Activated CD4-positive, alpha-beta T cell treated with anti-CD3 and anti-CD28 coated beads, Interleukin-2, amount 10 ng/mL, durations not matched to agents 7 days and 5 days (primary cell): Measurements from ENCODE around the gene SMYD2. TPM values are rescaled to one million over a fixed set of nuclear protein-coding genes. Genes with fewer than 3 reads are reported as not detected.

Source experiments
- CTCF ChIA-PET: fragments of 350-600 bp; sonication (Branson Sonifier 250); formaldehyde crosslinking; loops from one replicate; lab custom pipeline; 2021; ENCODE audit warnings: antibody characterized with exemption; lab: Charles Lee
- POLR2A ChIA-PET: fragments of 350-600 bp; sonication (Branson Sonifier 250); formaldehyde crosslinking; loops from one replicate; lab custom pipeline; 2021; ENCODE audit warnings: antibody characterized with exemption; lab: Charles Lee
- DNase-seq: peaks from one replicate; pipeline ENCODE4 v3.0.0-alpha.2; 2020
- H3K27ac Mint-ChIP-seq: one replicate; pipeline ENCODE4 v1.8.0; 2021; ENCODE audit warnings: mild to moderate bottlenecking, moderate library complexity, mixed read lengths
- H3K27me3 Mint-ChIP-seq: one replicate; pipeline ENCODE4 v1.8.0; 2021; ENCODE audit warnings: mixed read lengths
- H3K36me3 Mint-ChIP-seq: one replicate; pipeline ENCODE4 v1.8.0; 2021; ENCODE audit warnings: low read depth, mixed read lengths
- H3K4me1 Mint-ChIP-seq: one replicate; pipeline ENCODE4 v1.8.0; 2021; ENCODE audit warnings: mixed read lengths
- H3K4me3 Mint-ChIP-seq: one replicate; pipeline ENCODE4 v1.8.0; 2021; ENCODE audit warnings: mild to moderate bottlenecking, moderate library complexity, mixed read lengths
- H3K9me3 Mint-ChIP-seq: one replicate; pipeline ENCODE4 v1.8.0; 2021; ENCODE audit warnings: mixed read lengths
- total RNA-seq, 2 experiments: library from RNA; stranded (reverse); gene quantifications; one replicate each; pipeline ENCODE4 v1.2.3, GENCODE V29; 2021

SMYD2 gene
- total RNA-seq, 2 experiments from 2014 or later: 39.6 to 41.3 TPM

DNA sequence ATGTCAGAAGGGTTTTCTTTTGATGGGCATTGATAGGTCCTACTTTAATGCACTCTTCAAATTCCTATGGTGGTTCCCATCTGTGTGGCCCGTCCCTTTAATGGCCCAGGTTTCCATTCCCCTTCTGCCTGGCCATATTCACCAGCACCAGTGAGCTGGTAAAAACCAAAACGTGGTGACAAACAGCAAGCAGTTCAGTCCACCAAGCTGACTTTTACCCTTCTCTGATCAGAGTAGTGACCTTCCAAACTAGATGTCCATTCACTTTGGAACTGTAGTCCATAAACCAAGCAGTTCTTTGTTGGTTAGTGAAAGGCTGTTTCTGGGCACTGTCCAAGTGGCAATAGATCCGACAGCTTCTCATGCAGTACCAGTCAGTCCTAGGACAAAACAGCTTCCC is 60.5 kb downstream of the SMYD2 start:
- no peak overlapping the region for H3K27ac Mint-ChIP-seq
- CTCF ChIA-PET: interaction anchor here (0.7 to 2.6 kb wide), 4 partner anchors 9 to 243 kb away, joined by 3 to 12 read pairs (median 4); no protein-coding TSS in a partner anchor
- H3K4me1 Mint-ChIP-seq: peaks cover 10% of the 10 kb centered on the region
- POLR2A ChIA-PET: no interaction called here
- peaks cover 16% of the 10 kb centered on the region for H3K9me3 Mint-ChIP-seq
- H3K27me3 Mint-ChIP-seq: no peaks in the 10 kb centered on the region
- peaks cover 30% of the 10 kb centered on the region for H3K36me3 Mint-ChIP-seq
- H3K4me3 Mint-ChIP-seq: no peak overlapping the region
- no peak for DNase-seq

DNA sequence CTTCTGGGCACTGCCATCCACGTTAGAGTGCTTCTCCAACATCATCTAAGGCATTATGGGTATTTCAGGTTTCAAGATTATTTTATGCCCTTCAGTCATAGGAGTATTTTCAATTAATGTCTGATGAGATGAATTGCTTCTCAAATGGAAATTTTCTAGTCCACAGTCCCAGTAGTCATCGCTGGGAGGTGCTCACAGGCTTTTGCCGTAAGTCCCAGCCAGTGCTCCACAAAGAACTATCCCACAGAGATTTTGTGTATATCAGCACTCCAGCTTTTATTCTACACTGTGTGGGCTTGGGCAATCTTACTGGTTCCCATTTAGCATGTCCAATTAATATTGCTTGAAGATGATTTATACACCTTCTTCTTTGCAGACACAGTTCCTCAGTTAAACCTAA is 61.0 kb downstream of the SMYD2 start:
- H3K27me3 Mint-ChIP-seq: no peaks in the 10 kb centered on the region
- H3K27ac Mint-ChIP-seq: no peak overlapping the region
- peaks cover 25% of the 10 kb centered on the region for H3K36me3 Mint-ChIP-seq
- CTCF ChIA-PET: interaction anchor here (1.1 to 2.6 kb wide), 3 partner anchors 9 to 81 kb away, joined by 3 to 12 read pairs (median 4); no protein-coding TSS in a partner anchor
- DNase-seq: no peak
- H3K4me1 Mint-ChIP-seq: peaks cover 5% of the 10 kb centered on the region
- H3K9me3 Mint-ChIP-seq: peaks cover 16% of the 10 kb centered on the region
- POLR2A ChIA-PET: no interaction called here
- no peak overlapping the region for H3K4me3 Mint-ChIP-seq

DNA sequence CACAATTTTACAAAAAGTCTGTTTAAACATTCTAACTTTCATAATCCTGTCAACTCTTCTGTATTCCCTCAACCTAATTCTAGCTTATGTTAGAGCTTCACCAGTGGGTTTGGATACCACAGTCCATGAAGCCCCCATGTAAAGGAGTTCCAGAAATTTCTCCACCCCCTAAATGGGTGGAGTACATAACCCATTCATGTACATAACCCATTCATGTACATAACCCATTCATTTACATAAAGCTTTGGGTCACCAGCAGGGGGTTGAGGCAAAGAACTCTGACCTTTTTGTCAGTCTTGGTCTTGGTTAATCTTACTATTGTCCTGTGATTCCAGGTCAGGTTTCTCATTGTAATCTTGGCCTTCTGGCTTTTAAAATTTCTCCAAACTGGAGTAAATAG is 61.6 kb downstream of the SMYD2 start:
- Mint-ChIP-seq H3K27ac (no peak overlapping the region), H3K27me3 (no peaks in the 10 kb centered on the region), H3K36me3 (peaks cover 22% of the 10 kb centered on the region), H3K4me1 (no peaks in the 10 kb centered on the region), H3K9me3 (peaks cover 16% of the 10 kb centered on the region), H3K4me3 (no peak overlapping the region)
- DNase-seq: no peak
- CTCF ChIA-PET: interaction anchor here (2.0 to 2.6 kb wide), 2 partner anchors 10 to 15 kb away, joined by 4 to 12 read pairs; no protein-coding TSS in a partner anchor
- POLR2A ChIA-PET: no interaction called here

DNA sequence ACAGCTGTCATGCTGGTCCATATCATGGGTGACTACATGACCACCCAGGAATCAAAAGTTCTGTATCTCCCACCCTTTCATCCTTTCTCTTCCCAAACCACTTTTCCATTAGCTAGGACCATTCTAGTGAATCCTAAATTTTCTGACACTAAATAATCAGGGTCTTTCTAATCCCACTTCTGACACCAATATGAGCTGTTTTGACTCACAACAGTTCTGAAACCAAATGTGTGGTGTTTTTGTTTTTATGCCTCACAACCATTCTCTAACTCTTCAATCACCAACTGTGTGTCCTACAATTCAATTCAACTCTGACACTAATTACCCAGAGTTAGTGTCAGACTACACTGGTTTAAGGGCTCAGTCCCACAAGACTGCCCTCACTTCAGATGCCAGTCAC is 63.9 kb downstream of the SMYD2 start:
- H3K9me3 Mint-ChIP-seq: peaks cover 16% of the 10 kb centered on the region
- CTCF ChIA-PET: interaction anchor here (0.9 to 3.8 kb wide), 5 partner anchors 9 to 240 kb away, joined by 3 to 20 read pairs (median 5); no protein-coding TSS in a partner anchor
- DNase-seq: no peak
- no peaks in the 10 kb centered on the region for H3K4me1 Mint-ChIP-seq
- no peaks in the 10 kb centered on the region for H3K27me3 Mint-ChIP-seq
- H3K27ac Mint-ChIP-seq: no peak overlapping the region
- no peak overlapping the region for H3K4me3 Mint-ChIP-seq
- peaks cover 18% of the 10 kb centered on the region for H3K36me3 Mint-ChIP-seq
- POLR2A ChIA-PET: no interaction called here

DNA sequence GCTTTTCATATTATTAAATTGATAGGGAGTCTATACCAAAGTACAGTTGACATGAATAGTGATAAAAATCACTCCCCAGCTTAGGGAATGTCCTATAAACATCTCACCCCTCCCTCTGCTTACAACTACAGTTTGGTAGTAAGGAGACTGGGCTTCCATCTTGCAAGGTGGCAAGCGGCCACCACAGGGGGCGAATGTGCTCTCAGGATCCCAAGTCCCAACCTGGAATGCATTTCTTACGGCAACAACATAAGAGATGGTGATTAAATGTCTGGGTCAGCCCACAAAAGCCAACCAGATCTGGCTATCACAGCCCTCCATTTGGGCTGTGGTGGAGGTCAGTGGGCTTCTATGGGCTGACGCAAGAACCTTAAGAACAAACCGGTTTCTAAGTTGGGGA is 68.0 kb downstream of the SMYD2 start:
- H3K4me1 Mint-ChIP-seq: no peaks in the 10 kb centered on the region
- no peak overlapping the region for H3K27ac Mint-ChIP-seq
- H3K4me3 Mint-ChIP-seq: no peak overlapping the region
- ChIA-PET POLR2A (no interaction called here), CTCF (interaction anchor here (0.6 kb wide), 1 partner anchor 77 kb away, joined by 3 read pairs; no protein-coding TSS in a partner anchor)
- peaks cover 12% of the 10 kb centered on the region for H3K9me3 Mint-ChIP-seq
- H3K27me3 Mint-ChIP-seq: peaks cover 2% of the 10 kb centered on the region
- no peak for DNase-seq
- peaks cover 17% of the 10 kb centered on the region for H3K36me3 Mint-ChIP-seq

DNA sequence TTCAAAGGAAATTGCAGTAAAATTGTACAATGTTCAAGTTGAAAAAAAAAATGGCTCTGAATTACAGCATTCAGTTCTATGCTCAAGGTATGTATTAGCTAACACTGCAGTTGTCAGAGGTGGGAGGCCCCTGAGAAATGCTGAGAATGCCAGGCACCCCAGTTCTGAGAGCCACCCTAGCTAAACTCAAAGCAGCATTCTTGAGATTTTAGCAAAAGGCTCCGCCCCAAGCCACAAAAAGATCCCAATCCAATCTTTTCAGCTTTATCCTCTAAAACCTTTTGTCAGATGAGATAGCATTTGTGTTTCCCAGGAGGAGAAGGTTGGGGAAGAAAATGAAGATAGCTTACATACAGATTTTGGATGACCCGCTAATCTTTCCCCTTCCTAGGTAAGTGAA is 68.8 kb downstream of the SMYD2 start:
- Mint-ChIP-seq H3K9me3 (peaks cover 6% of the 10 kb centered on the region), H3K36me3 (peaks cover 9% of the 10 kb centered on the region), H3K4me3 (no peak overlapping the region), H3K4me1 (no peaks in the 10 kb centered on the region), H3K27me3 (peaks cover 2% of the 10 kb centered on the region), H3K27ac (no peak overlapping the region)
- ChIA-PET CTCF (interaction anchor here (1.0 kb wide), 1 partner anchor 25 kb away, joined by 4 read pairs; no protein-coding TSS in a partner anchor), POLR2A (no interaction called here)
- no peak for DNase-seq

DNA sequence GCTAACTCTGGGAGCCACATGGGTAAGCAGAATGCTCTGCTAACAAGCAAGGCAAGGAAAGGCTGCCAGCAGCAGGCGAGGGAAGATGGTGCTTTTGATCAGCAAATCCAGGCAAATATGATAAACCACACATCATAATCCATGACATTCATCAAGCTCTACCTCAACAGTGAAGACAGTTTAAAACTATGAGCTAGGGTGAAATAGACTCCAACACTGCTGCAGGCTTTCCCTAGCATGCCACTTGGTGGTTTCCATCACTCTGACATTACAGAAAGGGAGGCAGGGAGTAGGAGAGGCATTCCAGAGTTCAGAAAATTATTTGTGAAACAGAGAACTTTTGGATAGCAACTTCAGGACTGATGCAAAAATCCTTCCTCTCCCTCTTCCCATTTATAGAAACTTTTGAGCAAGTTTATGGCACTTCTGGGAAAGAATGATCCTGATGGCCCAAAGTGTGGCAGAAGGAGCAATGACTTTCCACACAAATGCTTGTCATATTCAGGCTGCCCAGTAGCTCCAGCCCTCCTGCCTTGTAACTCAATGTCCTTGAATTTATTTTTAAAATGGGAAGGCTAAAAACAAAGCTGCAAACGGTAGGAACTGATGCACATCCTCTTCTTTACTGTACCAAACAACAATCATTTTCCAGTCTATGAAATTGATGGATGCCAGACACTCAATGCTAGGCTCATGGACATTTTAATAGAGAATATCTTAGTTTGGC is 70.8 kb downstream of the SMYD2 start:
- H3K27me3 Mint-ChIP-seq: peaks cover 5% of the 10 kb centered on the region
- DNase-seq: no peak
- H3K36me3 Mint-ChIP-seq: peaks cover 3% of the 10 kb centered on the region
- ChIA-PET POLR2A (no interaction called here), CTCF (interaction anchor here (1.2 to 1.6 kb wide), 2 partner anchors 10 to 19 kb away, joined by 3 to 5 read pairs; no protein-coding TSS in a partner anchor)
- H3K27ac Mint-ChIP-seq: no peak overlapping the region
- H3K9me3 Mint-ChIP-seq: no peaks in the 10 kb centered on the region
- no peak overlapping the region for H3K4me3 Mint-ChIP-seq
- no peaks in the 10 kb centered on the region for H3K4me1 Mint-ChIP-seq

DNA sequence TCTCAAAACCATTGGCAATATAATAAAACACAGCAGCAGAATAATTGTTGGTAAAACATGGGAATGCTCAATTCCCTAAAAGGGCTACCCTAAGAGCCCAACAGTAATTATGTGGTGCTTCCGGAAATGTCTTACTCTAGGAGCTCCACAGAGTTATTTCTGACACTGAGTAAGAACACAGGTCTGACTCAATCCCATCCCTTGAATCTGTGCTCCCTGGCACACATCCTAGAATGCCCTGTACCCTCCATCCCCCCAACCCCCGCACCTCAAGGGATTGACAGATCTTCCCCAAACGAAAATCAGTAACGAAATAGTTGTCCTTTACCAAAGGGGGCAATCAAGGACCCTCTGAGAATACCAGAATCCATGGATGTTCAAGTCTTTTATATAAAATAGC is 71.9 kb downstream of the SMYD2 start:
- ChIA-PET POLR2A (no interaction called here), CTCF (interaction anchor here (0.8 to 2.1 kb wide), 4 partner anchors 15 to 91 kb away, joined by 3 to 5 read pairs (median 4); no protein-coding TSS in a partner anchor)
- Mint-ChIP-seq H3K4me1 (no peaks in the 10 kb centered on the region), H3K27ac (no peak overlapping the region), H3K4me3 (no peak overlapping the region), H3K27me3 (peaks cover 5% of the 10 kb centered on the region), H3K36me3 (no peaks in the 10 kb centered on the region), H3K9me3 (no peaks in the 10 kb centered on the region)
- DNase-seq: no peak

DNA sequence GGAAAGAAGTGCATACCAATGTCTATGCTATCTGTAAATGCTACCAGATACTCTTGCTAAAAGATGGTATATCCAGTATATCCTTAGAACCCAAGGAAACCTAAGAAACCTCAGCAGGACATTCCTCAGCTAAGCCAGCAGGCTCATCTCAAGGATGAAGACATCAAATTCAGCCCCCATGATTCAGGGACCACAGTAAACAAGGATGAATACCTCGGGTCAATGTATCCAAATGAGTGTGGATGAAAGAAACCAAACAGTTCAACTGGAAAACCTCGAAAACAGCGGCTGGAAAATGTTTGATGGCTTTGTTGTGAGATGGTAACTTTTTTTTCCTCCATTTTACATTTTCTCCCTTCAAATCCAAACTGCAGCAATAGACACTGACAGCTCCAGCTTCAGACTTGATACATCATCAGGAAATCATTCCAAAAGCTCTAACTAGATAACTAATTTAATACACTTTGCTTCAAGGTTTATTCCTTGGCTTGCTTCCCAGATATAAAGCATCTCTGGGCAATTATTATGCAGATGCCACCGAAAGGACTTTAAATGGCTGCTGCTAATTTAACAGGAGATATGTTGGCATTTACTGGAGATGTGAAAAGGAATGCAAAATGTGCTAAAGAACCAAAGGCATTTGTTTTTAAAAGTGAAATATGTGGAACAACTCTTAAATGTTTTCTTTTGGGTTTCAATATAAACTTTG is 73.6 kb downstream of the SMYD2 start:
- Mint-ChIP-seq H3K4me1 (no peaks in the 10 kb centered on the region), H3K9me3 (no peaks in the 10 kb centered on the region), H3K4me3 (no peak overlapping the region), H3K27ac (no peak overlapping the region), H3K36me3 (no peaks in the 10 kb centered on the region), H3K27me3 (peaks cover 5% of the 10 kb centered on the region)
- ChIA-PET CTCF (interaction anchor here (1.0 to 2.1 kb wide), 6 partner anchors 9 to 93 kb away, joined by 3 to 6 read pairs (median 4); no protein-coding TSS in a partner anchor), POLR2A (no interaction called here)
- no peak for DNase-seq

DNA sequence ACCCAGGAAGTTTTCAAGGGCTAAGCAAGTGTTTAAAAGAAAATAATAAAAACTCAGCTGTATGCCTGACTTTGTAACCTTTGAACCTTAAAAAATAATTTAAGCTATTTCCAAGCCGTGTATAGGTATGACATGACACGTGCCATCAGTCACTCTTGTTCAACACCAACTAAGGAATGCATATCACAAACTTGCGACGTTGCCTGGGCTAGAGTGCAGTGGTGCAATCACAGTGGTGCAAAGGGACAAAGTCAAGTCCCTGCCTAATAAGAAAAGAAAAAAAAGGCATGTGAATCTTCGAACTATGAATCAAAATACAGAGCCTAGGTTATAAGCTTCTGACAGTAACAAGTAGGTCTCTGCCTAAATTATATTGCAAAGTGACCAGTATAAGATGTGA is 79.2 kb downstream of the SMYD2 start:
- H3K27ac Mint-ChIP-seq: no peak overlapping the region
- CTCF ChIA-PET: interaction anchor here (0.6 to 1.6 kb wide), 3 partner anchors 12 to 230 kb away, joined by 3 to 4 read pairs (median 3); no protein-coding TSS in a partner anchor
- no peak for DNase-seq
- POLR2A ChIA-PET: no interaction called here
- no peaks in the 10 kb centered on the region for H3K36me3 Mint-ChIP-seq
- H3K9me3 Mint-ChIP-seq: no peaks in the 10 kb centered on the region
- H3K4me1 Mint-ChIP-seq: no peaks in the 10 kb centered on the region
- peaks cover 10% of the 10 kb centered on the region for H3K27me3 Mint-ChIP-seq
- no peak overlapping the region for H3K4me3 Mint-ChIP-seq

DNA sequence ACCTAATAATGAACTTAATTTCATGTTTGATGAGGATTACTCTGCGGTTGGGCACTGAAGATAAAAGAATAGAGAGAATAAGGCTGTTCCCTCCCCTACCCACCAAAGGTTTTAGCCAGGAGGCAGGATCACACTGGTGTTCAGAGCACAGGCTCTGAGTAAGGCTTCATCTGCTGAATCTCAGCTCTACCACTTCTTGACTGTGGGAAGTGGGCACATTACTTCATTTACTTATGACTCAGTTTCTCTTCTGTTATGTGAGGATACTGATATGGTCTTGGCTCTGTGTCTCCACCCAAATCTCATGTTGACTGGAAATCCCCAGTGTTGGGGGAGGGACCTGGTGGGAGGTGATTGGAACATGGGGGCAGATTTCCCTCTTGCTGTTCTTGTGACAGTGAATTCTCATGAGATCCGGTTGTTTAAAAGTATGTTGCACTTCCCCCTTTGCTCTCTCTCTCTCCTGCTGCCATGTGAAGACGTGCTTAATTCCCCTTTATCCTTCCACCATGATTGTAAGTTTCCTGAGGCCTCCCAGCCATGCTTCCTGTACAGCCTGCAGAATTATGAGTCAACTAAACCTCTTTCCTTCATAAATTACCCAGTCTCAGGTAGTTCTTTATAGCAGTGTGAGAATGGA is 79.7 kb downstream of the SMYD2 start:
- DNase-seq: no peak
- Mint-ChIP-seq H3K4me3 (no peak overlapping the region), H3K9me3 (no peaks in the 10 kb centered on the region), H3K27me3 (peaks cover 10% of the 10 kb centered on the region), H3K27ac (no peak overlapping the region), H3K4me1 (no peaks in the 10 kb centered on the region), H3K36me3 (no peaks in the 10 kb centered on the region)
- ChIA-PET CTCF (interaction anchor here (1.6 kb wide), 1 partner anchor 27 kb away, joined by 4 read pairs; no protein-coding TSS in a partner anchor), POLR2A (no interaction called here)

DNA sequence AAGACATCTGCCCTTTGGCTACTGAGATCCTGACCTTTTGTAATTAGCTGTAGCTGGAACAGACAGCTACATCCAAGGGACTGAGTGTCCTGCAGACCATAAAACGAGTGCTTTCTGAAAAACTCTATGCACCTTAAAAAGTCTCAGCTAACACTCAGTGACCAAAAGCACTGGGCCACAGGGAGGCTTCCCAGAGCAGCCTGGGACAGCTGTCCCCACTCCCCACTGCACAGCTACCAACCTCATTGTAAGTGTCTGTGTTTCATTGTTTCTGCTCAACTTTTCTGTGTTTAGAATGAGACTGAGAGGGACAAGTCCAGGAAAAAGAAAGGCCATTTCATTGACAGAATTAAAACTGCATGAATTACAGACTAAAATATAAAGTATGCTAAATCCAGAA is 80.7 kb downstream of the SMYD2 start:
- H3K27ac Mint-ChIP-seq: no peak overlapping the region
- H3K4me3 Mint-ChIP-seq: no peak overlapping the region
- POLR2A ChIA-PET: no interaction called here
- no peaks in the 10 kb centered on the region for H3K4me1 Mint-ChIP-seq
- H3K27me3 Mint-ChIP-seq: peaks cover 6% of the 10 kb centered on the region
- CTCF ChIA-PET: interaction anchor here (0.6 to 0.8 kb wide), 2 partner anchors 10 to 123 kb away, joined by 3 read pairs; no protein-coding TSS in a partner anchor
- no peaks in the 10 kb centered on the region for H3K36me3 Mint-ChIP-seq
- no peak for DNase-seq
- H3K9me3 Mint-ChIP-seq: no peaks in the 10 kb centered on the region
